HepG2 (cell line): ENCODE data around the gene TLCD1. TPM values are rescaled to one million over a fixed set of nuclear protein-coding genes. Genes with fewer than 3 reads are reported as not detected.

Experiments
- CHD4 ChIP-seq: fragments of 200-600 bp; sonication (generic); IDR thresholded peaks from 2 replicates; pipeline ENCODE4 v1.7.0; 2017; ENCODE audit warnings: mild to moderate bottlenecking, low read length, borderline replicate concordance
- DBP ChIP-seq: sonication (generic); formaldehyde crosslinking; IDR thresholded peaks from 2 replicates; pipeline ENCODE4 v1.4.0; 2020; ENCODE audit warnings: missing genetic modification reagents; ENCODE audit errors: not compliant biosample characterization
- GATA4 ChIP-seq: sonication (generic); IDR thresholded peaks from 2 replicates; pipeline ENCODE4 v1.6.1; 2016; ENCODE audit warnings: antibody characterized with exemption, low read depth, borderline replicate concordance
- GFI1 ChIP-seq: sonication (generic); formaldehyde crosslinking; IDR thresholded peaks from 2 replicates; pipeline ENCODE4 v1.5.0; 2020; ENCODE audit warnings: missing genetic modification reagents, mild to moderate bottlenecking, borderline replicate concordance
- HIC2 ChIP-seq: sonication (generic); formaldehyde crosslinking; IDR thresholded peaks from 2 replicates; pipeline ENCODE4 v1.9.0; 2022; ENCODE audit warnings: low read depth, missing genetic modification reagents
- NAIF1 ChIP-seq: sonication (generic); formaldehyde crosslinking; IDR thresholded peaks from 2 replicates; pipeline ENCODE4 v1.5.0; 2020; ENCODE audit warnings: mild to moderate bottlenecking, missing genetic modification reagents, borderline replicate concordance
- NFE2 ChIP-seq: sonication (generic); formaldehyde crosslinking; IDR thresholded peaks from 2 replicates; pipeline ENCODE4 v1.4.0; 2020; ENCODE audit warnings: missing genetic modification reagents
- RXRA ChIP-seq: sonication (generic); formaldehyde crosslinking; IDR thresholded peaks from 2 replicates; pipeline ENCODE4 v1.5.1; 2020; ENCODE audit warnings: missing genetic modification reagents
- SMAD1 ChIP-seq: sonication (generic); formaldehyde crosslinking; IDR thresholded peaks from 2 replicates; pipeline ENCODE4 v1.4.0; 2020; ENCODE audit warnings: missing genetic modification reagents, low read depth, mild to moderate bottlenecking, borderline replicate concordance
- TRIM24 ChIP-seq: sonication (generic); formaldehyde crosslinking; IDR thresholded peaks from 2 replicates; pipeline ENCODE4 v1.8.0; 2022; ENCODE audit warnings: mild to moderate bottlenecking, missing genetic modification reagents
- ZBTB26 ChIP-seq: IDR thresholded peaks from 2 replicates; pipeline ENCODE4 v1.6.1; 2016; ENCODE audit warnings: missing compliant biosample characterization, missing genetic modification reagents, borderline replicate concordance
- ZBTB4 ChIP-seq: sonication (generic); formaldehyde crosslinking; IDR thresholded peaks from 2 replicates; pipeline ENCODE4 v1.4.0; 2020; ENCODE audit warnings: missing genetic modification reagents, mild to moderate bottlenecking, borderline replicate concordance
- ZFP82 ChIP-seq: sonication (generic); formaldehyde crosslinking; IDR thresholded peaks from 2 replicates; pipeline ENCODE4 v1.5.1; 2020; ENCODE audit warnings: mild to moderate bottlenecking, missing genetic modification reagents, borderline replicate concordance
- ZNF451 ChIP-seq: sonication (generic); formaldehyde crosslinking; IDR thresholded peaks from 2 replicates; pipeline ENCODE4 v1.5.0; 2020; ENCODE audit warnings: mild to moderate bottlenecking, missing genetic modification reagents
- ZNF556 ChIP-seq: sonication (generic); formaldehyde crosslinking; IDR thresholded peaks from 2 replicates; pipeline ENCODE4 v1.4.0; 2020; ENCODE audit warnings: mild to moderate bottlenecking, missing genetic modification reagents, borderline replicate concordance
- ZNF567 ChIP-seq: sonication (generic); formaldehyde crosslinking; IDR thresholded peaks from 2 replicates; pipeline ENCODE4 v1.8.1; 2023; ENCODE audit warnings: mild to moderate bottlenecking, missing genetic modification reagents, borderline replicate concordance
- polyA plus RNA-seq, 8 experiments: library from polyadenylated mRNA; depleted of rRNA in 3 of 8; stranded (reverse) in 7 of 8; unstranded in 1 of 8; fragments of >200 nt; fragmentation: Illumina TruSeq in 4 of 8; extraction: Trizol in 4 of 8; gene quantifications; 2 replicates each; pipeline versions ENCODE4 v1.2.1 to v1.2.3, GENCODE V29; 2011 to 2016; ENCODE audit warnings: low read depth in 4 of 8, missing spikeins in 1 of 8, mixed read lengths in 1 of 8; ENCODE audit not compliant: insufficient read depth in 1 of 8
- total RNA-seq, 5 experiments: library from RNA; depleted of rRNA; stranded (reverse); fragments of >200 nt; fragmentation: Illumina TruSeq; extraction: Trizol; gene quantifications; 2 replicates each; pipeline ENCODE4 v1.2.3, GENCODE V29; 2016; ENCODE audit warnings: low read depth in 1 of 5
- TF ChIP-seq, protein P1 (sequence below): sonication (generic); formaldehyde crosslinking; IDR thresholded peaks from 2 replicates; pipeline ENCODE4 v1.4.0; 2020; ENCODE audit warnings: mild to moderate bottlenecking, missing genetic modification reagents
- TF ChIP-seq, protein P2 (sequence below): sonication (generic); formaldehyde crosslinking; IDR thresholded peaks from 2 replicates; pipeline ENCODE4 v1.8.0; 2022; ENCODE audit warnings: mild to moderate bottlenecking, missing genetic modification reagents

The TLCD1 gene
- total and polyA plus RNA-seq, 2 of the 13 experiments (the other 11 are each of a cell fraction or from before 2014, with no cell fraction given): 14.9 to 19.6 TPM

DNA sequence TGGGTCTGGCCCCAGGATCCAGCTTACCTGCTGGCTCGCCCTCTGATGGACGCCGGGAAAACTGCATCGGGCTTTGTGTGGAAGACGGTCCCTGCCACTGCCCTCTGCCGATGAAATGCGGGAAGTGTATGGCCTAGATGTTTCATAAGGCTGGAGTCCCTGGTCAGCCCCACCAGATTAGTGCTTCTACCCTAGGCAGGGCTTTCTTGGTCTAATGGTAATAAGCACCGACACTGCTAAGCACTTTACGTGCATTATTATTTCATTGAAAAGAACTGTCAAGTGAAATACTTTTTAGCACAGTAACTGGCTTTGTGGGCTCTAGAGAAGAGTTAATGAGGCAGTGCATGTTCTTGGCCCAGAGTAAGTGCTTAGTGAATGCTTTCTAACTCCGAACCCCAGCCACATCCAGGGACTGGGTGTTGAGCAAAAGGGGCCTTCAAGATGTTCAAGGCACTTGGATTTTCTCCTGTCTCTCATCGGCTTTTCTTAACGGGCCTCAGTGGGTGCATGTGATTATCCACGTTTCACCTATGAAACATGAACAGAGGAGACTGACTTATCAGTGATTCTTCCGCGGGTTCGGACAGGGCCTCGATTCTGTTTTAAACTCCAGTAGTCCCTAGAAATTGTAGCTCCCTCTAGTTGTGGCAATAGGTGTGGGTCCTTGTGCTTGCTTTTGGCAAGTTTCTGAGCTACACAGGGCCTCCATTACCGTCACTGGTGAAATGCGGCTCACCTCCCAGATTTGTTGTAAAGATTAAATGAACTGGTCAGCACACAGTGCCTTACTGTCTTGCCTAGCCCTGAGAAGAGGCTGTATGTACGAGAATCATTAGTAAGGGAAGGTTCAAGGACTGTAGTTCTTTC is 24.4 kb upstream of the TLCD1 start (continued):
- TF ChIP-seq, protein P1, sequence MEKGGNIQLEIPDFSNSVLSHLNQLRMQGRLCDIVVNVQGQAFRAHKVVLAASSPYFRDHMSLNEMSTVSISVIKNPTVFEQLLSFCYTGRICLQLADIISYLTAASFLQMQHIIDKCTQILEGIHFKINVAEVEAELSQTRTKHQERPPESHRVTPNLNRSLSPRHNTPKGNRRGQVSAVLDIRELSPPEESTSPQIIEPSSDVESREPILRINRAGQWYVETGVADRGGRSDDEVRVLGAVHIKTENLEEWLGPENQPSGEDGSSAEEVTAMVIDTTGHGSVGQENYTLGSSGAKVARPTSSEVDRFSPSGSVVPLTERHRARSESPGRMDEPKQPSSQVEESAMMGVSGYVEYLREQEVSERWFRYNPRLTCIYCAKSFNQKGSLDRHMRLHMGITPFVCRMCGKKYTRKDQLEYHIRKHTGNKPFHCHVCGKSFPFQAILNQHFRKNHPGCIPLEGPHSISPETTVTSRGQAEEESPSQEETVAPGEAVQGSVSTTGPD (CRISPR knock-in tag): no peak
- TF ChIP-seq GATA4: no peak
- TF ChIP-seq NAIF1 (CRISPR knock-in tag): no peak
- no peak for TF ChIP-seq RXRA (CRISPR knock-in tag)
- no peak for TF ChIP-seq ZBTB26
- no peak for TF ChIP-seq TRIM24 (CRISPR knock-in tag)
- TF ChIP-seq, protein P2, sequence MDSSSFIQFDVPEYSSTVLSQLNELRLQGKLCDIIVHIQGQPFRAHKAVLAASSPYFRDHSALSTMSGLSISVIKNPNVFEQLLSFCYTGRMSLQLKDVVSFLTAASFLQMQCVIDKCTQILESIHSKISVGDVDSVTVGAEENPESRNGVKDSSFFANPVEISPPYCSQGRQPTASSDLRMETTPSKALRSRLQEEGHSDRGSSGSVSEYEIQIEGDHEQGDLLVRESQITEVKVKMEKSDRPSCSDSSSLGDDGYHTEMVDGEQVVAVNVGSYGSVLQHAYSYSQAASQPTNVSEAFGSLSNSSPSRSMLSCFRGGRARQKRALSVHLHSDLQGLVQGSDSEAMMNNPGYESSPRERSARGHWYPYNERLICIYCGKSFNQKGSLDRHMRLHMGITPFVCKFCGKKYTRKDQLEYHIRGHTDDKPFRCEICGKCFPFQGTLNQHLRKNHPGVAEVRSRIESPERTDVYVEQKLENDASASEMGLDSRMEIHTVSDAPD (CRISPR knock-in tag): no peak
- TF ChIP-seq ZFP82 (CRISPR knock-in tag): no peak
- no peak for TF ChIP-seq SMAD1 (CRISPR knock-in tag)
- no peak for TF ChIP-seq ZNF567 (CRISPR knock-in tag)
- 0 out of 2 replicates have a peak, but pooled peaks have one; percentile 28 for TF ChIP-seq CHD4
- no peak for TF ChIP-seq ZBTB4 (CRISPR knock-in tag)
- no peak for TF ChIP-seq GFI1
- TF ChIP-seq ZNF451 (CRISPR knock-in tag): no peak
- no peak for TF ChIP-seq HIC2 (CRISPR knock-in tag)
- TF ChIP-seq ZNF556 (CRISPR knock-in tag): no peak
- no peak for TF ChIP-seq NFE2 (CRISPR knock-in tag)
- no peak for TF ChIP-seq DBP (CRISPR knock-in tag)
